ENCODE measurements around the gene PRH2.

The PRH2 gene

GRCh38 chr12:10939163-10939562 lies 10.1 kb downstream of the PRH2 start, which contains the start of gene TAS2R14:
TAS2R14 (minus strand) TSS chr12:10939263; CDS start chr12:10939207, 56 bp downstream.
- no peak within 1 kb of the TSS for H3K4me3 ChIP-seq (ENCODE audit: low read depth, low read length)
- no peak for TF ChIP-seq CTCF (IDR thresholded peaks at IDR 0.05; ENCODE audit: borderline replicate concordance, insufficient read depth, low read depth, low read length)

- H3K4me3 ChIP-seq (ENCODE audit: low read depth, low read length): no peak overlapping the region
- TF ChIP-seq CTCF (IDR thresholded peaks at IDR 0.05; ENCODE audit: borderline replicate concordance, insufficient read depth, low read depth, low read length): no peak
These were observed 11.4 kb downstream of the PRH2 start for GRCh38 chr12:10940389-10940788.

- no peak for TF ChIP-seq CTCF (IDR thresholded peaks at IDR 0.05; ENCODE audit: borderline replicate concordance, insufficient read depth, low read depth, low read length)
- no peak overlapping the region for H3K4me3 ChIP-seq (ENCODE audit: low read depth, low read length)
These were observed 12.3 kb downstream of the PRH2 start for GRCh38 chr12:10941369-10941768.

GRCh38 chr12:10941916-10942607 lies 13.0 kb downstream of the PRH2 start:
- no peak for TF ChIP-seq CTCF (IDR thresholded peaks at IDR 0.05; ENCODE audit: borderline replicate concordance, insufficient read depth, low read depth, low read length)
- H3K4me3 ChIP-seq (ENCODE audit: low read depth, low read length): no peak overlapping the region

- TF ChIP-seq CTCF (IDR thresholded peaks at IDR 0.05; ENCODE audit: borderline replicate concordance, insufficient read depth, low read depth, low read length): no peak
- H3K4me3 ChIP-seq (ENCODE audit: low read depth, low read length): no peak overlapping the region
These were observed 14.1 kb downstream of the PRH2 start for GRCh38 chr12:10943167-10943566.

GRCh38 chr12:10952645-10953044 lies 23.6 kb downstream of the PRH2 start:
- no peak overlapping the region for H3K4me3 ChIP-seq (ENCODE audit: low read depth, low read length)
- TF ChIP-seq CTCF (IDR thresholded peaks at IDR 0.05; ENCODE audit: borderline replicate concordance, insufficient read depth, low read depth, low read length): no peak

GRCh38 chr12:10956085-10956484 lies 27.0 kb downstream of the PRH2 start:
- no peak overlapping the region for H3K4me3 ChIP-seq (ENCODE audit: low read depth, low read length)
- no peak for TF ChIP-seq CTCF (IDR thresholded peaks at IDR 0.05; ENCODE audit: borderline replicate concordance, insufficient read depth, low read depth, low read length)
